Nephron progenitor cell (in vitro differentiated cells): ENCODE data around the gene SOHLH2.

Experiments
- DNase-seq: peaks from one replicate; pipeline ENCODE4 v3.0.0; 2021
- H3K27ac Mint-ChIP-seq: 2 replicates; pipeline ENCODE4 v1.8.0; 2021; ENCODE audit warnings: mild to moderate bottlenecking, moderate library complexity, mixed read lengths
- H3K27me3 Mint-ChIP-seq: 2 replicates; pipeline ENCODE4 v1.8.0; 2021; ENCODE audit warnings: mild to moderate bottlenecking, low read depth, mixed read lengths; ENCODE audit not compliant: poor library complexity
- H3K36me3 Mint-ChIP-seq: 2 replicates; pipeline ENCODE4 v1.8.0; 2021; ENCODE audit warnings: low read depth, mixed read lengths
- H3K4me1 Mint-ChIP-seq: 2 replicates; pipeline ENCODE4 v1.8.0; 2021; ENCODE audit warnings: mixed read lengths
- H3K4me3 Mint-ChIP-seq: 2 replicates; pipeline ENCODE4 v1.8.0; 2021; ENCODE audit warnings: mild to moderate bottlenecking, moderate library complexity, mixed read lengths
- H3K9me3 Mint-ChIP-seq: 2 replicates; pipeline ENCODE4 v1.8.0; 2021; ENCODE audit warnings: mild to moderate bottlenecking, moderate library complexity, mixed read lengths
- TF ChIP-seq, protein P1 (sequence below): fragments of 200-600 bp; sonication (generic); IDR thresholded peaks from 2 replicates; pipeline ENCODE4 v1.5.0; 2021; ENCODE audit warnings: antibody characterized with exemption

Gene SOHLH2

DNA sequence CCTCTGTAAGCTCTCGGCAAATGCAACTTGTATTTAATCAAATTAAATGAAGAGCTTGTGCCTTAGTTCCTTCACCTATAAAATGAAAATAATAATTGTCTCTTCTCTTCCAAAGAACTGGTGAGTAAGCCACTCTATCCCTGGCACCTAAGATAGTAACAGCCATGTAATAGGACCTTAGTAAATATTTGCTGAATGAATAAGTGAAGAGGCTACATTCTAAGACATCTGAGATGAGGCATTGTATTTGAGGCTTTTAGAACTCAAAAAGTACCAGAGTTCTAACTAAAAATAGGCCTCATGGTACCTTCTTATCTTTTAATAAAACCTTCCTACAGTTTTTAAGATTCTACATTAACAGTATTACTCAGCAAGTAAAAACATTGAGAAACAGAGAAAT is 65.9 kb downstream of the SOHLH2 start:
- H3K36me3 Mint-ChIP-seq, result no peaks in the 10 kb centered on the region
- peaks cover 15% of the 10 kb centered on the region for H3K9me3 Mint-ChIP-seq
- peaks cover under 1% of the 10 kb centered on the region for H3K27me3 Mint-ChIP-seq
- no peaks in the 10 kb centered on the region for H3K4me1 Mint-ChIP-seq
- TF ChIP-seq, protein P1, sequence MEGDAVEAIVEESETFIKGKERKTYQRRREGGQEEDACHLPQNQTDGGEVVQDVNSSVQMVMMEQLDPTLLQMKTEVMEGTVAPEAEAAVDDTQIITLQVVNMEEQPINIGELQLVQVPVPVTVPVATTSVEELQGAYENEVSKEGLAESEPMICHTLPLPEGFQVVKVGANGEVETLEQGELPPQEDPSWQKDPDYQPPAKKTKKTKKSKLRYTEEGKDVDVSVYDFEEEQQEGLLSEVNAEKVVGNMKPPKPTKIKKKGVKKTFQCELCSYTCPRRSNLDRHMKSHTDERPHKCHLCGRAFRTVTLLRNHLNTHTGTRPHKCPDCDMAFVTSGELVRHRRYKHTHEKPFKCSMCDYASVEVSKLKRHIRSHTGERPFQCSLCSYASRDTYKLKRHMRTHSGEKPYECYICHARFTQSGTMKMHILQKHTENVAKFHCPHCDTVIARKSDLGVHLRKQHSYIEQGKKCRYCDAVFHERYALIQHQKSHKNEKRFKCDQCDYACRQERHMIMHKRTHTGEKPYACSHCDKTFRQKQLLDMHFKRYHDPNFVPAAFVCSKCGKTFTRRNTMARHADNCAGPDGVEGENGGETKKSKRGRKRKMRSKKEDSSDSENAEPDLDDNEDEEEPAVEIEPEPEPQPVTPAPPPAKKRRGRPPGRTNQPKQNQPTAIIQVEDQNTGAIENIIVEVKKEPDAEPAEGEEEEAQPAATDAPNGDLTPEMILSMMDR, result no peak
- H3K27ac Mint-ChIP-seq, result no peak overlapping the region
- no peak for DNase-seq
- no peak overlapping the region for H3K4me3 Mint-ChIP-seq

DNA sequence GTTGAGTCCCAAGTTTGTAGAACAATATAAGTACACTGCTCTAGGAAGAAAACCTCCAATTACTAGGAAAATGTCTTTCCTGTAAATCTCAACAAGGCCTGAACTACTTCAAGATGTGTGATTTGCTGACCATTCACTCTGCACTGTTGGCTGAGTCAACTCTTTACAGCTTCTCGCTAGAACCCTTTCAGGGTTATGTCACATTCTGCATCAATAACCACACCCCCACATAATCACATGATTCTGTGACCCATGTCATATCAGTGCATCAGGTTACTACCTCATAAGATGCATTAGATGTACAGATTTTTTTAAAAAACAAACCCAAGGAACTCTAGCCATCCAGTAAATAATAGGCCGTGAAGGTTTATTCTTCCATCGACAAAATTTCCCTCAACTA is 67.0 kb downstream of the SOHLH2 start:
- Mint-ChIP-seq H3K36me3 (no peaks in the 10 kb centered on the region), H3K27ac (no peak overlapping the region), H3K4me1 (no peaks in the 10 kb centered on the region), H3K4me3 (no peak overlapping the region), H3K27me3 (no peaks in the 10 kb centered on the region), H3K9me3 (peaks cover 15% of the 10 kb centered on the region)
- TF ChIP-seq, protein P1, result no peak
- no peak for DNase-seq

DNA sequence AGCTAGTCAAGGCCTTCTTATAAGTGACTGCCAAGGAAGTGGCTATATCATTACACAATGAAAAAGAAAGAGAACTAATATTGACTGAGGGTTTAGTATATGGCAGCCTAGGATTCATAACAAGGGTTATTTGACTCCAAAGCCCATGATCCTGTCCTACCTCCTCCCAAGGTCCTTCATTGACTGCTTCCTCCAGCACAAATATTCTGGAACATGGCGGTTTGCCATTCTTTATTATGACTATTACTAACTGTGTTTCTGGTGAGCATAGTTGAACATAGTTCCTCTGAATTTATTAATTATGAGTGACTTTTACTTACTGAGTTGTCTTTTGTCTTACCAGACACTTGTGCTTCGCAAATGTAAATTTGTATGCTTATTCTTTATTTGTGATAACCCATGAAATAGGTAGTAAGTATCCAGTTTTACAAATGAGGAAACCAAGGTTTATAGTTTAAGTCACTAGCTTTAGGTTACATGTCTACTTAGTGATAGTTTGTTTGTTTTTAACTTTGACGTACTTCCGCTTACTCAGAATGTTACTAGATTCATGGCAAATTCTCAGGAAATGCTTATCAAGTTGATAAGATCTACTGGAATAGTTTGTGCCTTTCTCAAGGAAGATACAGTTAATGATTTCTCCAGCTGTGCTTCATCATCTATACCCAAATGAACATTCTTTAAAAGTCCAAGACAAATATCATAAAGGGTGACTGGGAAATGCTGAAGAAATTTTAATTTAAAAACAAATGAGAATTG is 67.7 kb downstream of the SOHLH2 start:
- H3K4me3 Mint-ChIP-seq, result no peak overlapping the region
- H3K27me3 Mint-ChIP-seq, result no peaks in the 10 kb centered on the region
- H3K27ac Mint-ChIP-seq, result no peak overlapping the region
- H3K9me3 Mint-ChIP-seq, result peaks cover 15% of the 10 kb centered on the region
- no peak for DNase-seq
- TF ChIP-seq, protein P1, result no peak
- H3K4me1 Mint-ChIP-seq, result no peaks in the 10 kb centered on the region
- no peaks in the 10 kb centered on the region for H3K36me3 Mint-ChIP-seq

DNA sequence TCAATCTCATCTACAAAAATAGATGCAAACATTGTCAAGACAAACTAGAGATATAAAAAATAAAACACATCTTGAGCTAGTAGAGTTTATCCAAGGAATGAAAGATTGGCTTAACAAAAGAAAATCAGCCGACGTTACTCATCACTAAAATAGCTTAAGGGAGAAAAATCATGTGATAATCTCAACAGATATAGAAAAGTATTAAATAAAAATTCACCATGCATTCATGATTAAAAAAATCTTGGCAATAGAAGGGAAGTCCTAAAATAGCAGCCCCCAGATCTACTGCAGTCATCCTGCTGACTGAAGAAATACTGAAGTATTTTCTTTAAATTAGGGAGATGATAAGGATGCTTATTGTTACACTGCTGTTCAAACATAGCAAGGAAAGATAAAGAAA is 70.6 kb downstream of the SOHLH2 start:
- no peaks in the 10 kb centered on the region for H3K4me1 Mint-ChIP-seq
- H3K36me3 Mint-ChIP-seq, result no peaks in the 10 kb centered on the region
- DNase-seq, result no peak
- H3K27ac Mint-ChIP-seq, result no peak overlapping the region
- H3K4me3 Mint-ChIP-seq, result no peak overlapping the region
- H3K9me3 Mint-ChIP-seq, result no peaks in the 10 kb centered on the region
- H3K27me3 Mint-ChIP-seq, result no peaks in the 10 kb centered on the region
- TF ChIP-seq, protein P1, result no peak

DNA sequence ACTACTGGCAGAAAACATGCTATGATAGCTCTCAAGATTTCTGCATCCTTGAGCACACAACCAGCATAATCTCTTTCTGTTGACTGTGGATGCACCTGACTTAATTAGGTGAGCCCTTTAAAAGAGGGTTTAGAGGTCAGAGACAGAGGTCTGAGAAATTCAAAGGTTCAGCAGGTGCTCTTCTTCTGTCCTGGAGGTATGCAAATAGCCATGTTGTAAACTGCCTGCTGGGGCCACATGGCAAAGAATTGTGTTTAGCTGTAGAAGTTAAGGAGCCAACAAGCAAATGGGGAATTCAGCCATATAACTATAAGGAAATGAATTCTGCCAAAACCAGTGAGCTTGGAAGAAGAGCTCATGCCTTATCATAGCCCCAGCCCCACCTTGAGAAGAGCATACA is 71.6 kb downstream of the SOHLH2 start:
- no peak overlapping the region for H3K27ac Mint-ChIP-seq
- H3K36me3 Mint-ChIP-seq, result no peaks in the 10 kb centered on the region
- DNase-seq, result no peak
- TF ChIP-seq, protein P1, result no peak
- H3K4me1 Mint-ChIP-seq, result no peaks in the 10 kb centered on the region
- no peaks in the 10 kb centered on the region for H3K9me3 Mint-ChIP-seq
- H3K27me3 Mint-ChIP-seq, result no peaks in the 10 kb centered on the region
- no peak overlapping the region for H3K4me3 Mint-ChIP-seq

DNA sequence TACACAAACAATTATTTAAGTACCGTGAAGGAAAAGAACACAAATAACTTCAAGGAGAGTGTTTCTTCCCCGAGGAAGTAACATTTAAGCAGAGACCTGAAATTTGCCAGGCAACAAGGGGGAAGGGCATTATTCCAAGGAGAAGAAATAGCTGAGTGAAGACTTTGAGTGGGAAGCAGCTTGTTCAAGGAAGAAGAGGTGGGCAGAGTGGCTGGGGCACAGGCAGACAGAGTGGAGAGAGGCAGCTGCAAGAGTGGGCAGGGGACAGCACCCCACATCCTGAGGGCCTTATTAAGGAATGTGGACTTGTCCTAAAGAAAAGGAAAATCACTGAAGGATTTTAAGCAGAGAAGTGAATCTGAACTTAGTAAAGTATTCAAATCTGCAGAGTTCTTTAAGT is 78.5 kb downstream of the SOHLH2 start:
- H3K9me3 Mint-ChIP-seq, result no peaks in the 10 kb centered on the region
- H3K27ac Mint-ChIP-seq, result no peak overlapping the region
- peaks cover 44% of the 10 kb centered on the region for H3K27me3 Mint-ChIP-seq
- H3K4me1 Mint-ChIP-seq, result no peaks in the 10 kb centered on the region
- no peaks in the 10 kb centered on the region for H3K36me3 Mint-ChIP-seq
- DNase-seq, result no peak
- H3K4me3 Mint-ChIP-seq, result no peak overlapping the region
- TF ChIP-seq, protein P1, result no peak
